Measurements from ENCODE around the gene ZFYVE19.

ZFYVE19 gene

GRCh38 chr15:40782609-40783227 is 24.2 kb upstream of the ZFYVE19 start:
- no peaks in the 10 kb centered on the region for H3K9me3 ChIP-seq (replicated peaks; ENCODE audit: insufficient read depth, low read length)
- no peaks in the 10 kb centered on the region for H3K9me2 ChIP-seq (replicated peaks; ENCODE audit: insufficient read depth, low read length)
- no peak overlapping the region for H3K4me3 ChIP-seq (ENCODE audit: low read length)
- peaks cover 13% of the 10 kb centered on the region; the same call in 1 of the 2 replicates for H3K4me1 ChIP-seq (ENCODE audit: low read length)
- DNase-seq: peak; percentile 91
- TF ChIP-seq CTCF (IDR thresholded peaks at IDR 0.05; ENCODE audit: low read length) (peak; percentile 96), EZH2phosphoT487 (IDR thresholded peaks at IDR 0.05; ENCODE audit: low read length) (no peak), EZH2 (optimal IDR thresholded peaks at IDR 0.05; ENCODE audit: low read depth, low read length) (no peak)
- H2AFZ ChIP-seq (ENCODE audit: low read length): no peak overlapping the region
- no peaks in the 10 kb centered on the region for H3K27me3 ChIP-seq (replicated peaks; ENCODE audit: insufficient read depth, low read length)
- H3F3A ChIP-seq (ENCODE audit: insufficient read depth, low read length): no peaks in the 10 kb centered on the region
- no peak overlapping the region for H3K9ac ChIP-seq (ENCODE audit: low read length)
- peak overlapping the region; percentile 33; the same call in 1 of the 2 replicates for H3K4me2 ChIP-seq (ENCODE audit: low read depth, low read length)
- H4K20me1 ChIP-seq (ENCODE audit: insufficient read depth, low read length): no peaks in the 10 kb centered on the region
- H3K79me2 ChIP-seq (ENCODE audit: low read length): no peaks in the 10 kb centered on the region
- H3K36me3 ChIP-seq (replicated peaks; ENCODE audit: insufficient read depth, low read length): no peaks in the 10 kb centered on the region
- H3K27ac ChIP-seq (ENCODE audit: low read length): no peak overlapping the region

GRCh38 chr15:40785164-40785563 is 21.7 kb upstream of the ZFYVE19 start:
- Histone ChIP-seq H3K4me1 (ENCODE audit: low read length) (peaks cover 4% of the 10 kb centered on the region; the same call in 1 of the 2 replicates), H3K9me3 (replicated peaks; ENCODE audit: insufficient read depth, low read length) (no peaks in the 10 kb centered on the region), H3F3A (ENCODE audit: insufficient read depth, low read length) (no peaks in the 10 kb centered on the region), H3K4me3 (ENCODE audit: low read length) (no peak overlapping the region), H3K36me3 (replicated peaks; ENCODE audit: insufficient read depth, low read length) (no peaks in the 10 kb centered on the region), H4K20me1 (ENCODE audit: insufficient read depth, low read length) (no peaks in the 10 kb centered on the region), H3K9ac (ENCODE audit: low read length) (no peak overlapping the region), H3K4me2 (ENCODE audit: low read depth, low read length) (no peak overlapping the region), H3K27ac (ENCODE audit: low read length) (no peak overlapping the region), H3K27me3 (replicated peaks; ENCODE audit: insufficient read depth, low read length) (no peaks in the 10 kb centered on the region), H2AFZ (ENCODE audit: low read length) (no peak overlapping the region), H3K79me2 (ENCODE audit: low read length) (no peaks in the 10 kb centered on the region), H3K9me2 (replicated peaks; ENCODE audit: insufficient read depth, low read length) (no peaks in the 10 kb centered on the region)
- no peak for DNase-seq
- TF ChIP-seq EZH2phosphoT487 (IDR thresholded peaks at IDR 0.05; ENCODE audit: low read length) (no peak), CTCF (IDR thresholded peaks at IDR 0.05; ENCODE audit: low read length) (no peak), EZH2 (optimal IDR thresholded peaks at IDR 0.05; ENCODE audit: low read depth, low read length) (no peak)

GRCh38 chr15:40785814-40786213 is 21.1 kb upstream of the ZFYVE19 start:
- Histone ChIP-seq H3K9me3 (replicated peaks; ENCODE audit: insufficient read depth, low read length) (no peaks in the 10 kb centered on the region), H3K27me3 (replicated peaks; ENCODE audit: insufficient read depth, low read length) (no peaks in the 10 kb centered on the region), H3K4me1 (ENCODE audit: low read length) (peaks cover 4% of the 10 kb centered on the region; the same call in 1 of the 2 replicates), H3K36me3 (replicated peaks; ENCODE audit: insufficient read depth, low read length) (no peaks in the 10 kb centered on the region), H3K9me2 (replicated peaks; ENCODE audit: insufficient read depth, low read length) (no peaks in the 10 kb centered on the region), H4K20me1 (ENCODE audit: insufficient read depth, low read length) (no peaks in the 10 kb centered on the region), H2AFZ (ENCODE audit: low read length) (no peak overlapping the region), H3K9ac (ENCODE audit: low read length) (no peak overlapping the region), H3F3A (ENCODE audit: insufficient read depth, low read length) (no peaks in the 10 kb centered on the region), H3K79me2 (ENCODE audit: low read length) (no peaks in the 10 kb centered on the region), H3K27ac (ENCODE audit: low read length) (no peak overlapping the region), H3K4me2 (ENCODE audit: low read depth, low read length) (no peak overlapping the region), H3K4me3 (ENCODE audit: low read length) (no peak overlapping the region)
- TF ChIP-seq EZH2 (optimal IDR thresholded peaks at IDR 0.05; ENCODE audit: low read depth, low read length): no peak
- no peak for TF ChIP-seq EZH2phosphoT487 (IDR thresholded peaks at IDR 0.05; ENCODE audit: low read length)
- no peak for TF ChIP-seq CTCF (IDR thresholded peaks at IDR 0.05; ENCODE audit: low read length)
- DNase-seq: no peak

Measured in MM.1S (cell line).